H1 (cell line): Measurements from ENCODE around the gene RAB21. TPM values are rescaled to one million over a fixed set of nuclear protein-coding genes. Genes with fewer than 3 reads are reported as not detected.

Experiments
- CTCF ChIA-PET: fragments of 300-600 bp; sonication (Branson Sonifier 250); formaldehyde crosslinking; loops from one replicate; lab custom pipeline; 2021; ENCODE audit not compliant: partially characterized antibody; lab: Charles Lee
- POLR2A ChIA-PET: fragments of 300-600 bp; sonication (Branson Sonifier 250); formaldehyde crosslinking; loops from one replicate; lab custom pipeline; 2021; ENCODE audit warnings: inconsistent platforms; ENCODE audit not compliant: partially characterized antibody; lab: Charles Lee
- DNase-seq, 2 experiments: peaks; one replicate each; pipeline versions ENCODE4 v3.0.0 to v3.0.0-alpha.2; 2010 to 2022; ENCODE audit warnings: low spot score in 2 of 2, low read depth in 1 of 2, mixed read lengths in 1 of 2
- FAIRE-seq: peaks from 2 replicates; lab custom pipeline; 2011; peaks lifted over from hg19 to GRCh38; lab: Jason Lieb, UNC
- H2AFZ ChIP-seq: 2 replicates; pipeline ENCODE4 v1.8.1; 2012; ENCODE audit warnings: low read length, inconsistent platforms
- H2AK5ac ChIP-seq: 2 replicates; pipeline ENCODE4 v1.6.1; 2013; ENCODE audit warnings: low read depth, low read length
- H2BK120ac ChIP-seq: replicated peaks from 2 replicates; pipeline ENCODE3; 2013; ENCODE audit warnings: low read depth, low read length, inconsistent platforms
- H2BK12ac ChIP-seq: 2 replicates; pipeline ENCODE4 v1.6.1; 2013; ENCODE audit warnings: low read depth, low read length
- H2BK15ac ChIP-seq: 2 replicates; pipeline ENCODE4 v1.6.1; 2013; ENCODE audit warnings: low read length
- H2BK20ac ChIP-seq: 2 replicates; pipeline ENCODE4 v1.6.1; 2013; ENCODE audit warnings: low read length
- H2BK5ac ChIP-seq: 2 replicates; pipeline ENCODE4 v1.6.1; 2013; ENCODE audit warnings: low read depth, low read length
- H3K14ac ChIP-seq: 2 replicates; pipeline ENCODE4 v1.6.1; 2013; ENCODE audit warnings: inconsistent platforms; ENCODE audit not compliant: insufficient read length
- H3K18ac ChIP-seq: 2 replicates; pipeline ENCODE4 v1.6.1; 2013; ENCODE audit warnings: low read length; ENCODE audit errors: extremely low read depth
- H3K23ac ChIP-seq: 2 replicates; pipeline ENCODE4 v1.6.1; 2013; ENCODE audit warnings: inconsistent platforms; ENCODE audit not compliant: insufficient read length
- H3K23me2 ChIP-seq: 2 replicates; pipeline ENCODE4 v1.6.1; 2013; ENCODE audit warnings: low read depth, low read length
- H3K27ac ChIP-seq: 2 replicates; pipeline ENCODE4 v1.6.1; 2011; ENCODE audit warnings: low read depth, low read length, inconsistent platforms
- H3K27me3 ChIP-seq, 4 experiments: replicated peaks in 1 of 4; 1 replicate in 1 of 4; 2 replicates in 3 of 4; pipeline versions ENCODE4 v1.6.1 to v1.8.1; 2011 to 2013; ENCODE audit warnings: low read length in 3 of 4, mild to moderate bottlenecking in 3 of 4, inconsistent platforms in 2 of 4, mixed read lengths in 2 of 4, moderate library complexity in 1 of 4; ENCODE audit not compliant: control insufficient read depth in 3 of 4, insufficient read depth in 3 of 4; ENCODE audit errors: extremely low read depth in 1 of 4
- H3K36me3 ChIP-seq, 4 experiments: 2 replicates each; pipeline versions ENCODE4 v1.6.1 to v1.8.1; 2011 to 2013; ENCODE audit warnings: mild to moderate bottlenecking in 4 of 4, low read length in 3 of 4, moderate library complexity in 2 of 4, control low read depth in 1 of 4, inconsistent platforms in 1 of 4; ENCODE audit not compliant: insufficient read depth in 4 of 4, control insufficient read depth in 2 of 4
- H3K4ac ChIP-seq: replicated peaks from 2 replicates; pipeline ENCODE3; 2013; ENCODE audit warnings: low read length, low read depth, mixed read lengths, inconsistent platforms; ENCODE audit not compliant: insufficient read length
- H3K4me1 ChIP-seq, 4 experiments: replicated peaks in 1 of 4; 1 replicate in 1 of 4; 2 replicates in 3 of 4; pipeline versions ENCODE4 v1.6.1 to v1.8.1; 2011 to 2013; ENCODE audit warnings: low read length in 3 of 4, inconsistent platforms in 2 of 4, mixed read lengths in 1 of 4; ENCODE audit not compliant: insufficient read depth in 4 of 4, control insufficient read depth in 3 of 4
- H3K4me2 ChIP-seq, 2 experiments: 2 replicates each; pipeline versions ENCODE4 v1.6.1 to v1.8.1; 2011 to 2013; ENCODE audit warnings: low read depth in 2 of 2, low read length in 2 of 2, control low read depth in 1 of 2, inconsistent platforms in 1 of 2, mild to moderate bottlenecking in 1 of 2; ENCODE audit not compliant: insufficient read depth in 1 of 2
- H3K4me3 ChIP-seq, 4 experiments: fragments of 200-600, 300-600 bp in 1 of 4; sonication (generic), shearing (Covaris generic), sonication (Bioruptor Twin) in 1 of 4; 2 replicates each; pipeline versions ENCODE4 v1.5.1 to v1.8.1; 2011 to 2016; ENCODE audit warnings: low read length in 4 of 4, low read depth in 3 of 4, control low read depth in 2 of 4, inconsistent platforms in 2 of 4, mild to moderate bottlenecking in 2 of 4, mixed read lengths in 1 of 4, moderate library complexity in 1 of 4; ENCODE audit not compliant: insufficient read depth in 2 of 4; ENCODE audit errors: extremely low read depth in 1 of 4
- H3K56ac ChIP-seq: replicated peaks from 2 replicates; pipeline ENCODE3; 2013; ENCODE audit warnings: low read depth, mild to moderate bottlenecking, mixed read lengths, low read length, inconsistent platforms; ENCODE audit not compliant: insufficient read length
- H3K79me1 ChIP-seq: 2 replicates; pipeline ENCODE4 v1.6.1; 2013; ENCODE audit warnings: low read depth, low read length, control low read depth
- H3K79me2 ChIP-seq, 2 experiments: 2 replicates each; pipeline versions ENCODE4 v1.6.1 to v1.8.1; 2012 to 2013; ENCODE audit warnings: low read length in 2 of 2, mild to moderate bottlenecking in 2 of 2, inconsistent platforms in 1 of 2; ENCODE audit not compliant: insufficient read depth in 2 of 2, control insufficient read depth in 1 of 2
- H3K9ac ChIP-seq, 4 experiments: replicated peaks in 1 of 4; 1 replicate in 1 of 4; 2 replicates in 3 of 4; pipeline versions ENCODE4 v1.6.1 to v1.8.1; 2011 to 2013; ENCODE audit warnings: low read depth in 3 of 4, low read length in 3 of 4, control low read depth in 2 of 4, mild to moderate bottlenecking in 2 of 4, moderate library complexity in 2 of 4, inconsistent platforms in 1 of 4; ENCODE audit errors: extremely low read depth in 1 of 4
- H3K9me3 ChIP-seq, 2 experiments: 2 replicates each; pipeline versions ENCODE4 v1.6.1 to v1.8.1; 2012 to 2013; ENCODE audit warnings: mild to moderate bottlenecking in 2 of 2, moderate library complexity in 2 of 2, control low read depth in 1 of 2, inconsistent platforms in 1 of 2, low read depth in 1 of 2, low read length in 1 of 2, mixed read lengths in 1 of 2; ENCODE audit not compliant: insufficient read depth in 2 of 2
- H4K20me1 ChIP-seq, 2 experiments: replicated peaks in 1 of 2; 2 replicates each; pipeline versions ENCODE3 to v1.8.1; 2011 to 2013; ENCODE audit warnings: inconsistent platforms in 2 of 2, low read length in 2 of 2, mild to moderate bottlenecking in 1 of 2; ENCODE audit not compliant: insufficient read depth in 2 of 2, control insufficient read depth in 1 of 2
- H4K5ac ChIP-seq: 2 replicates; pipeline ENCODE4 v1.6.1; 2013; ENCODE audit warnings: low read length, low read depth, mixed read lengths, inconsistent platforms; ENCODE audit not compliant: insufficient read length
- H4K8ac ChIP-seq: 2 replicates; pipeline ENCODE4 v1.8.0; 2013; ENCODE audit warnings: mild to moderate bottlenecking, moderate library complexity, low read length, inconsistent platforms; ENCODE audit not compliant: insufficient read depth; ENCODE audit errors: extremely low read depth
- H4K91ac ChIP-seq: replicated peaks from 2 replicates; pipeline ENCODE3; 2013; ENCODE audit warnings: low read length, mixed read lengths, inconsistent platforms; ENCODE audit not compliant: insufficient read length
- BRCA1 ChIP-seq: IDR thresholded peaks from 2 replicates; pipeline ENCODE4 v1.6.1; 2012; ENCODE audit warnings: low read depth, low read length, improper control_type of control experiment
- CHD1 ChIP-seq: IDR thresholded peaks from 2 replicates; pipeline ENCODE4 v1.6.1; 2012; ENCODE audit warnings: low read depth, low read length, improper control_type of control experiment
- CREB1 ChIP-seq: IDR thresholded peaks from 2 replicates; pipeline ENCODE4 v1.6.1; 2012; ENCODE audit warnings: inconsistent platforms
- CTCF ChIP-seq, 3 experiments: IDR thresholded peaks; 1 replicate in 2 of 3; 2 replicates in 1 of 3; pipeline versions ENCODE4 v1.5.1 to v1.6.1; 2011; ENCODE audit warnings: low read length in 3 of 3, mild to moderate bottlenecking in 3 of 3, inconsistent platforms in 2 of 3, low read depth in 1 of 3, moderate library complexity in 1 of 3; ENCODE audit not compliant: insufficient read depth in 1 of 3; ENCODE audit errors: control extremely low read depth in 1 of 3
- EGR1 ChIP-seq: IDR thresholded peaks from 2 replicates; pipeline ENCODE4 v1.6.1; 2011; ENCODE audit warnings: low read depth, low read length, borderline replicate concordance
- EZH2 ChIP-seq: fragments of 200-600 bp; sonication (generic); IDR thresholded peaks from 2 replicates; pipeline ENCODE4 v1.7.1; 2012; ENCODE audit warnings: low read depth, mild to moderate bottlenecking, moderate library complexity, low read length, inconsistent platforms; ENCODE audit not compliant: severe bottlenecking
- HDAC6 ChIP-seq: IDR thresholded peaks from one replicate; pipeline ENCODE4 v1.7.1; 2012; ENCODE audit warnings: low read depth, mild to moderate bottlenecking, inconsistent platforms, low read length, moderate library complexity
- MAFK ChIP-seq: IDR thresholded peaks from 2 replicates; pipeline ENCODE4 v1.6.1; 2012; ENCODE audit warnings: low read depth, mild to moderate bottlenecking, improper control_type of control experiment, low read length
- NANOG ChIP-seq: IDR thresholded peaks from 2 replicates; pipeline ENCODE4 v1.6.1; 2011; ENCODE audit warnings: low read length, low read depth, mild to moderate bottlenecking, inconsistent platforms; ENCODE audit not compliant: insufficient read depth, poor library complexity, severe bottlenecking
- PHF8 ChIP-seq: fragments of 200-600 bp; sonication (generic); conservative IDR thresholded peaks from 2 replicates; pipeline ENCODE4 v1.7.1; 2012; ENCODE audit warnings: low read depth, mild to moderate bottlenecking, inconsistent platforms, low read length, moderate library complexity
- POLR2AphosphoS5 ChIP-seq: IDR thresholded peaks from 2 replicates; pipeline ENCODE4 v1.6.1; 2011; ENCODE audit warnings: low read depth, low read length
- RXRA ChIP-seq: IDR thresholded peaks from 2 replicates; pipeline ENCODE4 v1.6.1; 2011; ENCODE audit warnings: low read depth, mild to moderate bottlenecking, low read length, moderate library complexity; ENCODE audit not compliant: insufficient read depth
- SP1 ChIP-seq: IDR thresholded peaks from 2 replicates; pipeline ENCODE4 v1.6.1; 2011; ENCODE audit warnings: low read depth, low read length
- WGBS, 2 experiments: shearing (Covaris generic) in 1 of 2; methylation state at CpG; one replicate each; pipeline versions ENCODE4 v1.1.6 to v1.1.7; 2013 to 2015; ENCODE audit warnings: low lambda C conversion rate in 2 of 2, mixed read lengths in 2 of 2, inconsistent platforms in 1 of 2, low coverage in 1 of 2, missing lambda C conversion rate in 1 of 2; ENCODE audit not compliant: insufficient replicate concordance in 2 of 2, insufficient coverage in 1 of 2, insufficient read length in 1 of 2; ENCODE audit errors: extremely low coverage in 1 of 2, missing lambda C conversion rate in 1 of 2; 5-methylcytosine and 5-hydroxymethylcytosine counted together
- polyA plus RNA-seq, 7 experiments: library from polyadenylated mRNA; depleted of rRNA in 3 of 7; stranded (reverse) in 5 of 7; unstranded in 2 of 7; fragments of >200 nt in 5 of 7; fragments of 200-250 nt in 2 of 7; gene quantifications; 1 replicate in 5 of 7; 2 replicates in 1 of 7; 4 replicates in 1 of 7; pipeline versions ENCODE4 v1.2.1 to v1.2.3, GENCODE V29; 2011 to 2013; ENCODE audit warnings: missing spikeins in 2 of 7, mixed read lengths in 2 of 7
- total RNA-seq: library from RNA; stranded (reverse); fragmentation: NEBNext Ultra II Directional; extraction: Animal tissue kit (Norgen Biotek cat#: 25700); gene quantifications from 2 replicates; pipeline ENCODE4 v1.2.1, GENCODE V29; 2021

Gene RAB21
- total and polyA plus RNA-seq, 2 of the 8 experiments (the other 6 are each of a cell fraction or from before 2014, with no cell fraction given) = 1.2 to 47.2 TPM

GRCh38 chr12:71742998-71743397 is 11.7 kb upstream of the RAB21 start:
- Histone ChIP-seq H2BK15ac (no peak overlapping the region), H3K4me1 (no peaks in the 10 kb centered on the region), H3K23ac (no peak overlapping the region), H3K27ac (no peak overlapping the region), H3K56ac (no peak overlapping the region), H2BK20ac (no peak overlapping the region), H3K79me1 (no peaks in the 10 kb centered on the region), H3K79me2 (no peaks in the 10 kb centered on the region), H3K18ac (no peak overlapping the region), H4K20me1 (no peaks in the 10 kb centered on the region), H3K4ac (no peak overlapping the region), H2BK5ac (no peak overlapping the region), H3K4me2 (no peak overlapping the region), H4K91ac (no peak overlapping the region), H4K5ac (no peak overlapping the region), H2AK5ac (no peak overlapping the region), H4K8ac (no peak overlapping the region), H3K36me3 (no peaks in the 10 kb centered on the region), H3K4me3 (no peak overlapping the region), H2BK120ac (no peak overlapping the region), H3K9ac (no peak overlapping the region), H3K23me2 (no peaks in the 10 kb centered on the region), H3K27me3 (no peaks in the 10 kb centered on the region), H3K9me3 (no peaks in the 10 kb centered on the region), H2BK12ac (no peak overlapping the region), H2AFZ (no peak overlapping the region), H3K14ac (no peak overlapping the region)
- no peak for FAIRE-seq
- no peak for DNase-seq
- CTCF ChIA-PET = interaction anchor here (0.7 to 1.3 kb wide), 3 partner anchors 11 to 320 kb away, joined by 3 to 5 read pairs (median 3); no protein-coding TSS in a partner anchor
- POLR2A ChIA-PET = no interaction called here
- WGBS, 2 experiments = 0% methylated on average over 1 of the region's 1 CpG; no CpG with 5 or more reads in 1 of the 2 experiments
- TF ChIP-seq MAFK (no peak), CREB1 (no peak), POLR2AphosphoS5 (no peak), EGR1 (no peak), PHF8 (no peak), CTCF (IDR thresholded peaks at IDR 0.05; ENCODE audit: control extremely low read depth in 1 of 3, insufficient read depth in 1 of 3, low read depth in 1 of 3, low read length in 3 of 3) (no peak), RXRA (no peak), SP1 (no peak), CHD1 (no peak), BRCA1 (no peak), NANOG (no peak), EZH2 (no peak), HDAC6 (no peak)
